ENCODE measurements around the gene TBCD. TPM values are rescaled to one million over a fixed set of nuclear protein-coding genes. Genes with fewer than 3 reads are reported as not detected.

TBCD gene
- total and polyA plus RNA-seq, 9 of the 15 experiments (the other 6 are each of a cell fraction or from before 2014, with no cell fraction given), result 8.9 to 98.5 (median 28.0) TPM

- no peak overlapping the region for H3K4me3 ChIP-seq
- no peaks in the 10 kb centered on the region for H4K20me1 ChIP-seq (replicated peaks; ENCODE audit: control insufficient read depth, insufficient read depth, low read length)
- no peak for ATAC-seq
- H3K27me3 ChIP-seq (ENCODE audit: control insufficient read depth in 2 of 2, insufficient read depth in 2 of 2, low read length in 2 of 2), result no peaks in the 10 kb centered on the region
- peaks cover 0 to 14% of the 10 kb centered on the region in 2 experiments; a peak in 2 of 5 replicates for H3K4me1 ChIP-seq (replicated peaks in 1 of 2; ENCODE audit: control insufficient read depth in 2 of 2, insufficient read depth in 2 of 2, low read length in 2 of 2)
- no peak overlapping the region for H3K4me2 ChIP-seq (ENCODE audit: insufficient read depth, low read length)
- H3K27ac ChIP-seq (ENCODE audit: extremely low read depth, low read depth, low read length), result no peak overlapping the region
- BruUV-seq (replicated peaks), result no TSS peak
- no peak overlapping the region for H3K9ac ChIP-seq (ENCODE audit: insufficient read depth in 1 of 2, low read depth in 2 of 2, low read length in 2 of 2)
- in situ Hi-C loops (cut with MboI) (no loop called here), intact Hi-C loops (cut with micrococcal nuclease) (no loop called here)
- H3K9me3 ChIP-seq (replicated peaks; ENCODE audit: control insufficient read depth, insufficient read depth, low read depth, low read length), result 0 out of 2 replicates have a peak, but pooled peaks cover 3% of the 10 kb centered on the region
- no peaks in the 10 kb centered on the region for H3K79me2 ChIP-seq (ENCODE audit: control insufficient read depth, insufficient read depth, low read length)
- ChIA-PET POLR2A (interaction anchor here (1.2 to 1.7 kb wide), 2 partner anchors 9 to 27 kb away, joined by 3 to 4 read pairs; no protein-coding TSS in a partner anchor), CTCF (ENCODE audit: low intra/inter-chr PET ratio) (no interaction called here)
- FAIRE-seq, result no peak
- no peak overlapping the region for H2AFZ ChIP-seq (ENCODE audit: low read depth, low read length)
- H3K36me3 ChIP-seq (ENCODE audit: control insufficient read depth, insufficient read depth, low read length), result peaks cover 40% of the 10 kb centered on the region; the same call in 2 of the 3 replicates
- no peak for DNase-seq (ENCODE audit: extremely low read depth in 1 of 4, low spot score in 3 of 4)
- H3K9me1 ChIP-seq (ENCODE audit: control insufficient read depth, insufficient read depth, low read length), result no peaks in the 10 kb centered on the region
- TF ChIP-seq ZBTB9 (CRISPR knock-in tag; IDR thresholded peaks at IDR 0.05) (no peak), FIP1L1 (IDR thresholded peaks at IDR 0.05; ENCODE audit: low read depth, low read length, poor library complexity, severe bottlenecking) (no peak), DDX20 (tag; IDR thresholded peaks at IDR 0.05; ENCODE audit: low read depth) (no peak), ZNF707 (CRISPR knock-in tag; conservative IDR thresholded peaks at IDR 0.05) (no peak), C11orf30 (IDR thresholded peaks at IDR 0.05; ENCODE audit: low read depth) (peak; percentile 90), MAFG (tag; conservative IDR thresholded peaks at IDR 0.05) (peak; percentile 89), ETV5 (CRISPR knock-in tag; IDR thresholded peaks at IDR 0.05; ENCODE audit: low read depth) (no peak), PYGO2 (tag; IDR thresholded peaks at IDR 0.05) (no peak), MAFF (IDR thresholded peaks at IDR 0.05; ENCODE audit: low read length) (peak; percentile 76), ZNF316 (IDR thresholded peaks at IDR 0.05) (peak; percentile 95), SMAD4 (CRISPR knock-in tag; conservative IDR thresholded peaks at IDR 0.05) (no peak), MTA2 (IDR thresholded peaks at IDR 0.05; ENCODE audit: low read depth) (no peak), MAFK (IDR thresholded peaks at IDR 0.05; ENCODE audit: low read length) (peak; percentile 72), NFXL1 (CRISPR knock-in tag; IDR thresholded peaks at IDR 0.05) (no peak), TAF7 (tag; IDR thresholded peaks at IDR 0.05) (no peak), EP300 (IDR thresholded peaks at IDR 0.05; ENCODE audit: low read length) (no peak), RREB1 (CRISPR knock-in tag; IDR thresholded peaks at IDR 0.05) (no peak)
These were observed 74.3 kb downstream of the TBCD start for GRCh38 chr17:82826211-82826610.
